ENCODE data around the gene PLK5. TPM values are rescaled to one million over a fixed set of nuclear protein-coding genes. Genes with fewer than 3 reads are reported as not detected.
A peak's percentile ranks its signal among the peaks of the same experiment; 100 is the strongest.
"Not testable (repeated sequence)": the region's sequence is repeated elsewhere in the genome, so short reads cannot be mapped to it uniquely, and the experiment has no call there.

Gene PLK5
- total RNA-seq, 3 donors from 2014 or later, result not detected

DNA sequence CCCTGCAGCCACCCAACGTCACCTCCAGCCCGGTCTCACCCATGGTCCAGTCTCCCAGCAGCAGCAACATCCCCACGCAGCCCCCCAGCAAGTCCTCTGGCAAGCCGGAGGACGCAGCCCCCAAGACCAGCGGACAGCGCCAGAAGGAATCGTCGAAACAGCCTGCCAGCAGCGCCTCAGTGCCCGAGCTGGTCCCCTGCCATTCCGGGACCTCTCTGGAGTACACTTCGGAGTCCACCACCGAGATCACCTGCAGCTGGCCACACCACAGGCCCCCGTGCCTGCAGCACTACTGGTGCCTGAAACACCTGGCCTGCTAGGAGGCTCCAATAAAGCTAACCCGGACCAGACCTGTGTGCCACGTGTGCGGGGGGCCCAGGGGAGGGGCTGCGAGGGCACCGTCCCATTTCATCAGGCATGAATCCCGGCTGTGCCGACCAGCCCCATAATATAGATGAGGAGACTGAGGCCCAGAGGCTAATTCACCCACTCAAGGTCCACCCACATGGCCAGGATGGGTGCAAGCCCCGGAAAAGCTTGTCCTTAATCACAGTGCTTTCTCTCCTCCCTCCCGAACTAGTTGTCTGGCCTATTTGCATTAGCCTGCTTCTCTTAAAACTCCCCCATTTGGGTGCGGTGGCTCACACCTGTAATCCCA is 26.2 kb upstream of the PLK5 start:
- H3K36me3 Mint-ChIP-seq (ENCODE audit: insufficient read depth), result no peaks in the 10 kb centered on the region
- DNase-seq (no peak), ATAC-seq (no peak)
- no peaks in the 10 kb centered on the region for H3K9me3 Mint-ChIP-seq
- no peaks in the 10 kb centered on the region for H3K4me1 Mint-ChIP-seq (ENCODE audit: low read depth)
- peaks cover 2% of the 10 kb centered on the region for H3K27me3 Mint-ChIP-seq (ENCODE audit: low read depth)
- H3K4me3 Mint-ChIP-seq, result no peak overlapping the region

DNA sequence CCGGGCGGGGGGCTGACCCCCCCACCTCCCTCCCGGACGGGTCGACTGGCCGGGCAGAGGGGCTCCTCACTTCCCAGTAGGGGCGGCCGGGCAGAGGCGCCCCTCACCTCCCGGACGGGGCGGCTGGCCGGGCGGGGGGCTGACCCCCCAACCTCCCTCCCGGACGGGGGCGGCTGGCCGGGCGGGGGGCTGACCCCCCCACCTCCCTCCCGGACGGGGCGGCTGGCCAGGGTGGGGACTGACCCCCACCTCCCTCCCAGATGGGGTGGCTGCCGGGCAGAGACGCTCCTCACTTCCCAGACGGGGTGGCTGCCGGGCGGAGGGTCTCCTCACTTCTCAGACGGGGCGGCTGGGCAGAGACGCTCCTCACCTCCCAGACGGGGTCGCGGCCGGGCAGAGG is 24.6 kb upstream of the PLK5 start:
- H3K9me3 Mint-ChIP-seq; H3K4me3 Mint-ChIP-seq; H3K4me1 Mint-ChIP-seq (ENCODE audit: low read depth); ATAC-seq; DNase-seq; H3K36me3 Mint-ChIP-seq (ENCODE audit: insufficient read depth); H3K27me3 Mint-ChIP-seq (ENCODE audit: low read depth): not testable (repeated sequence)

DNA sequence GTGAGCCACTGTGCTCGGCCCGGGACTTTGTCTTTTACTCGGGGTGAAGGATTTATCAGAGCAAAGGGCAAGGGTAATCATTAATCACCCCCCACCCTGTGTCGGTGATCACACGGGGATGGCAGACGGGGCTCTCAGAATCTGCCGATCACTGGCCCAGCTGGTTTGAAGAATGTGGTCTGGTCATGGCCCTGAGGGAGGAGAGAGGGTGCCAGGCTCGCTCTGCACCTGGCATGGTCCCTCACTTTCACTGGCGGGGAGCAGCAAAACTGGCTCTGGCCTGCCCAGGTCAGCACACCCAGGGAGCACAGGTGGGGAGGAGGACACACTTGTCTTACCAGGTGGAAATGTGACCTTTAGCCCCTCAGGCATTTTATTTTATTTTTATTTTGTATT is 22.7 kb upstream of the PLK5 start:
- no peak for ATAC-seq
- Mint-ChIP-seq H3K27me3 (ENCODE audit: low read depth) (peaks cover 4% of the 10 kb centered on the region), H3K4me3 (no peak overlapping the region), H3K9me3 (no peaks in the 10 kb centered on the region), H3K4me1 (ENCODE audit: low read depth) (no peaks in the 10 kb centered on the region), H3K36me3 (ENCODE audit: insufficient read depth) (no peaks in the 10 kb centered on the region)
- no peak for DNase-seq

DNA sequence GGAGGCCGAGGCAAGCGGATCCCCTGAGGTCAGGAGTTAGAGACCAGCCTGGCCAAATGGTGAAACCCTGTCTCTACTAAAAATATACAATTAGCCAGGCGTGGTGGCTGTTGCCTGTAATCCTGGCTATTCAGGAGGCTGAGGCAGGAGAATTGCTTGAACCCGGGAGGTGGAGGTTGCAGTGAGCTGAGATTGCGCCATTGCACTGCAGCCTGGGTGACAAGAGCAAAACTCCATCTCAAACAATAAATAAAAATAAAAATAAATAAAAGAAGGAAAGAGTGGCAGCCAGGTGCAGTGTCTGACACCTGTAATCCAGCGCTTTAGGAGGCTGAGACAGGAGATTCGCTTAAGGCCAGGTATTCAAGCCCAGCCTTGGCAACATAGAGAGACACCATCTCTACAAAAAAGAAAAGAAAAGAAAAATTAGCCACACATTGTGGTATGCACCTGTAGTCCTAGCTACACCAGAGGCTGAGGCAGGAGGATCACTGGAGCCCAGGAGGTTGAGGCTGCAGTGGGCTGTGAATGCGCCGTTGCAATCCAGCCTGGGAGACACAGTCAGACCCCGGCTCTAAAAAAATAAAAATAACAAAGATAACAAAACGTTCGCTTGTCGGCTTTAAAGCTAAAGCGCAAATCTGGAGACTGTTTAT is 21.3 kb upstream of the PLK5 start:
- Mint-ChIP-seq H3K36me3 (ENCODE audit: insufficient read depth) (no peaks in the 10 kb centered on the region), H3K9me3 (no peaks in the 10 kb centered on the region), H3K27me3 (ENCODE audit: low read depth) (peaks cover 3% of the 10 kb centered on the region), H3K4me1 (ENCODE audit: low read depth) (peaks cover 4% of the 10 kb centered on the region), H3K4me3 (no peak overlapping the region)
- no peak for DNase-seq
- ATAC-seq, result no peak

- peaks cover 8% of the 10 kb centered on the region for H3K4me1 Mint-ChIP-seq (ENCODE audit: low read depth)
- no peaks in the 10 kb centered on the region for H3K9me3 Mint-ChIP-seq
- ATAC-seq (peak; percentile 38 to 47), DNase-seq (peak; percentile 61)
- H3K36me3 Mint-ChIP-seq (ENCODE audit: insufficient read depth), result no peaks in the 10 kb centered on the region
- no peak overlapping the region for H3K4me3 Mint-ChIP-seq
- peaks cover 3% of the 10 kb centered on the region for H3K27me3 Mint-ChIP-seq (ENCODE audit: low read depth)
Measured at GRCh38 chr19:1503089-1503924, 20.6 kb upstream of the PLK5 start.

DNA sequence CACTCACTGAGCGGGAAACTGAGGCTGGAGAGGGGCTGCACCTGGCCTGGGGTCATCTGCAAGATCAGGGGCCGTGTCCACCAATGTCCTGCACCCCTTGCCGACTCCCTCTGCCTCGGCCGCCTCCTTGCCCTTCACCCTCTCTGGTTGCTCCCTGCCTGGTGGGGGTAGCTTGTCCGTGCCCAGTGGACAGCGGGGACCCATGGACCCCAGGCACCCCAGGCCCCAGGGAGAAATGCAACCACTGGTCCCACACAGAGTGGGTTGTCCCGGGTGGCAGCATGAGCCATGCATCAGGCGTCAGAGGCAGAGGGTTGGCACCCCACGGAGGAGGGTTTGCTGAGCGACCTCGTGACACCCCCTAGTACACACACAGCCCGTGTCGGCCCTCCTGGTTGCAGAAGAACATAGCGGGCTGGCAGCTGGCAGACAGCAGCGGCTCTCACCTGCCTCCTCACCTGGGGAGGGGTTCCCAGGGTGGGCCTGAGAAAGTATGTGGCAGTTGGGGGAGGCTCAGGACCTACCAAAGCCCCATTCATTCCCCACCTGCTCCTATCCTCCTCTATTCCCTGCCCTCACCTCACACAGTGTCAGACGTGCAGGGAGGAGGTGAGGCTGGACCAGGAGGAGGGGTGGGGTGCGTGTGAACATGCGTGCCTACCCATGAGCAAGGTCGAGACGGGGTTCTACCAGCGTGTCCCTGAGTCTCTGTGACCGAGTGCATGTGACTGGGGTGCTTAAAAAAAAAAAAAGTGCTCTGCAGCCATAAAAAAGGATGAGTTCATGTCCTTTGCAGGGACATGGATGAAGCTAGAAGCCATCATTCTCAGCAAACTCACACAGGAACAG is 19.7 kb upstream of the PLK5 start:
- H3K36me3 Mint-ChIP-seq (ENCODE audit: insufficient read depth), result no peaks in the 10 kb centered on the region
- peaks cover 3% of the 10 kb centered on the region for H3K27me3 Mint-ChIP-seq (ENCODE audit: low read depth)
- peaks cover 10% of the 10 kb centered on the region for H3K4me1 Mint-ChIP-seq (ENCODE audit: low read depth)
- ATAC-seq (no peak), DNase-seq (no peak)
- no peaks in the 10 kb centered on the region for H3K9me3 Mint-ChIP-seq
- H3K4me3 Mint-ChIP-seq, result no peak overlapping the region

- H3K4me1 Mint-ChIP-seq (ENCODE audit: low read depth), result peaks cover 12% of the 10 kb centered on the region
- no peaks in the 10 kb centered on the region for H3K36me3 Mint-ChIP-seq (ENCODE audit: insufficient read depth)
- no peak for DNase-seq
- H3K27me3 Mint-ChIP-seq (ENCODE audit: low read depth), result peaks cover 3% of the 10 kb centered on the region
- H3K4me3 Mint-ChIP-seq, result no peak overlapping the region
- no peaks in the 10 kb centered on the region for H3K9me3 Mint-ChIP-seq
- ATAC-seq, result no peak
Measured at GRCh38 chr19:1505012-1505411, 18.9 kb upstream of the PLK5 start.

DNA sequence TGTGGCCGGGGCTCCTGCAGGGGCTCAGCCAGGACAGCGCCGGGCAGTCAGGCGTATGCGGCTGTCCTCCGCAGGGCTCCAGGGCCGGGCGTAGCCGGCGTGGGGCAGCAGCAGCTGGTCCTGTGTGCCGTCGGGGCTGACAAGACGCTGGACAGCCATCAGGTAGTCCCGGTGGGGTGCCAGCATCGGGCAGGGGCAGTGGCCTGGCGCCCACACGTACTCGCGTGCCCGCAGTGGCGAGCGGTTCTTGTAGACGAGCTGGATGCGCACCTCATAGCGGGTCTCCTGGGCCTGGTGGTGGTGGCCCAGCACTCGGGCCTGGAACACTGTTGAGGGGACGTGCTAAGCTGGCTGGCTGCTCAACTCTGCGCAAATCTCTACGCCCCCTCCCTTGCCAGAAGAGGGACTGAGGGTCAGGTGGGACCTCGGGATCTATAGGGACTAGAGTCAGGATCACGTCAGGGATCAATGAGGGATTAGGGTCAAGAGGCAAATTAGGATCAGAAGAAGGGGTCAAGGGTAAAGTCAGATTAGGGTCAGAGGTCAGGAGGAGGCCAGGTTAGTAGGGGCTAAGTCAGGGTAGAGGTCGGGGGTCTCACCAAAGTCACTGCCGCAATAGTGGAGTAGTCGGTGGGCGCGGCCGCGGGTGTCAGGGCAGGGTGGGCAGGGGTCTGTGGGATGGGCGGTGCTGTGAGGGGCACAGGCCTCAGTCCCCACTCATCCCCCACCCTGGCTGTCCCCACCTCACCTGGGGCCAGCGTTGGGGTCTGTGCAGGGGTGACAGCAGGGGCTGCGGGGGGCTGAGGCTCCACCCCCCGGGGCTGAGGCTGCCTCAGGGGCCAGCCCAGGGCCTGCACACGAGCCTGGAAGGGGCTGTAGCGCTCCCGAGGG is 17.6 kb upstream of the PLK5 start:
- DNase-seq (no peak), ATAC-seq (no peak)
- Mint-ChIP-seq H3K27me3 (ENCODE audit: low read depth) (peaks cover 5% of the 10 kb centered on the region), H3K36me3 (ENCODE audit: insufficient read depth) (no peaks in the 10 kb centered on the region), H3K4me1 (ENCODE audit: low read depth) (peaks cover 14% of the 10 kb centered on the region), H3K9me3 (no peaks in the 10 kb centered on the region), H3K4me3 (no peak overlapping the region)

- DNase-seq (no peak), ATAC-seq (no peak)
- H3K4me1 Mint-ChIP-seq (ENCODE audit: low read depth), result peaks cover 15% of the 10 kb centered on the region
- H3K36me3 Mint-ChIP-seq (ENCODE audit: insufficient read depth), result no peaks in the 10 kb centered on the region
- H3K9me3 Mint-ChIP-seq, result no peaks in the 10 kb centered on the region
- peaks cover 6% of the 10 kb centered on the region for H3K27me3 Mint-ChIP-seq (ENCODE audit: low read depth)
- no peak overlapping the region for H3K4me3 Mint-ChIP-seq
Measured at GRCh38 chr19:1507192-1507660, 16.7 kb upstream of the PLK5 start.

GRCh38 chr19:1507763-1508506 is 15.9 kb upstream of the PLK5 start:
- H3K27me3 Mint-ChIP-seq (ENCODE audit: low read depth), result peaks cover 6% of the 10 kb centered on the region
- peak; percentile 92 for ATAC-seq
- peaks cover 15% of the 10 kb centered on the region for H3K4me1 Mint-ChIP-seq (ENCODE audit: low read depth)
- H3K4me3 Mint-ChIP-seq, result peak overlapping the region; percentile 84
- H3K36me3 Mint-ChIP-seq (ENCODE audit: insufficient read depth), result no peaks in the 10 kb centered on the region
- no peaks in the 10 kb centered on the region for H3K9me3 Mint-ChIP-seq
- DNase-seq, result peak; percentile 89

- ATAC-seq (no peak), DNase-seq (no peak)
- peaks cover 15% of the 10 kb centered on the region for H3K4me1 Mint-ChIP-seq (ENCODE audit: low read depth)
- peaks cover 6% of the 10 kb centered on the region for H3K27me3 Mint-ChIP-seq (ENCODE audit: low read depth)
- no peaks in the 10 kb centered on the region for H3K9me3 Mint-ChIP-seq
- no peak overlapping the region for H3K4me3 Mint-ChIP-seq
- no peaks in the 10 kb centered on the region for H3K36me3 Mint-ChIP-seq (ENCODE audit: insufficient read depth)
Measured at GRCh38 chr19:1508507-1508856, 15.4 kb upstream of the PLK5 start.

DNA sequence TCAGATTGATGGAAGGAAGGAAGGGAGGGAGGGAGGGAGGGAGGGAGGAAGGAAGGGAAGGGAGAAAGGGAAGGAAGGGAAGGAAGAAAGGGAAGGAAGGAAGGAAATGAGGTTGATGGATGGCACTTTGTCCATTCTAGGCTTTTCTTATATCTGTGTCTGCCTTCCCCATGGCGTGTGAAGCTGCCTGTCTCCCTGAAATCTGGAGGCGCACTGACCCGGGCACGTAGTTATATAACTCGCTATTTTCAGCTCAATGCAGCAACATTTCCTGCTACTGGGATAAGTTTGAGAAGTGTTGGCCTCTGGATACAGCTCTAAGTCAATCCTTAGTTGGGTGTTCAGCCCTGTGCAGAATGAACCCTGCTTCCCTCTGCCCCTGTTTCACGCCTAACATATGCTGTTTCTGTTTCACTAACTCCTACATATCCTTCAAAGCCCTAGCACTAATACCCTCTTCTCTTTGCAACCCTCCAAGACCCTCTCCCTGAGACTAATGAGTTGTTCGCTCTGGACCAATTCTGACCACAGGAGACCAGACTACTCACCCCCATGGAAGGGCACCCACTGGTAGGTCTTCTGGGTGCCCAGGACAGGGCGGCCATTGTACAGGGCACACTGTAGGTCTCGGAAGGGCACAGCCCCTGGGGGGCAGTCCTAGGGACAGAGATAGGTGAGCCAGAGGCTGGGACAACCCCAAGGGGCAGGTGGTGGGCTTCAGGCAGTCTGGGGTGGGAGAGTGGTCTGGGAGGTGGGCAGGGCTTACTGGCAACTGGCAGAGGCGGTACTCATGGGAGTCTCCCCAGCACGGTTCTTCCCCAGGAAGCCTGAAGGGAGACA is 14.1 kb upstream of the PLK5 start:
- DNase-seq, result no peak
- Mint-ChIP-seq H3K4me1 (ENCODE audit: low read depth) (peaks cover 15% of the 10 kb centered on the region), H3K9me3 (no peaks in the 10 kb centered on the region), H3K4me3 (no peak overlapping the region), H3K36me3 (ENCODE audit: insufficient read depth) (no peaks in the 10 kb centered on the region), H3K27me3 (ENCODE audit: low read depth) (peaks cover 5% of the 10 kb centered on the region)
- no peak for ATAC-seq
